ENCODE measurements around the gene ANGPTL8. TPM values are rescaled to one million over a fixed set of nuclear protein-coding genes. Genes with fewer than 3 reads are reported as not detected.

The ANGPTL8 gene
- total and polyA plus RNA-seq, 3 donors from 2014 or later: not detected

- Histone ChIP-seq H3K27ac (peak overlapping the region in 1 of 2 donors; percentile 70), H3K4me3 (no peak overlapping the region), H3K36me3 (ENCODE audit: low read depth, missing control alignments) (no peaks in the 10 kb centered on the region), H3K4me1 (peaks cover 16% of the 10 kb centered on the region), H3K9me3 (no peaks in the 10 kb centered on the region), H3K27me3 (no peaks in the 10 kb centered on the region)
- WGBS, 2 donors: 68 to 85% methylated on average over 10 of the region's 10 CpGs
- intact Hi-C loops (cut with DNase I; ENCODE audit: low total_unique reads): no loop called here
- TF ChIP-seq CTCF (IDR thresholded peaks at IDR 0.05) (no peak), POLR2A (IDR thresholded peaks at IDR 0.05) (no peak)
- peak; percentile 62 for DNase-seq
Measured at GRCh38 chr19:11247391-11247790, 8.0 kb downstream of the ANGPTL8 start.

DNA sequence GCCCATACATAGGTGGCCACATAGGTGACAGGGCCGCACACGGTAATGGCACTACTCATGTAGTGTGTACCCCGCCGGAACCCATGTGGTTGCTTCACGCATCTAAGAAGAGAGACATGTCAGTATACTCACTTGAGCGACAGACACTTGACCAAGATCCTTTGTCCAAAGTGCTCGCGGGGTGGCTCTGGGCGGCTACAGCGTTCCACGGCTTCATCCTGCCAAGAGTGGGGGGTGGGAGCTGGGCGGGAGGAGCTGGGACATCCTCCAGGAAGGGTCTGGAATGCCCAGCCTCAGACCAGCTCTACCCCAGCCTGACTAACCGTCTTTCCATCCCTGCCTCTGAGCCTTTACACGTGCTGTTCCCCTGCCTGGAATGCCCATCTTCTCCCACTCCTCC is 8.5 kb downstream of the ANGPTL8 start:
- Histone ChIP-seq H3K27ac (peak overlapping the region in 1 of 2 donors; percentile 70), H3K36me3 (ENCODE audit: low read depth, missing control alignments) (no peaks in the 10 kb centered on the region), H3K27me3 (no peaks in the 10 kb centered on the region), H3K4me1 (peaks cover 15% of the 10 kb centered on the region), H3K9me3 (no peaks in the 10 kb centered on the region), H3K4me3 (no peak overlapping the region)
- intact Hi-C loops (cut with DNase I; ENCODE audit: low total_unique reads): no loop called here
- 75 to 77% methylated on average over 8 to 14 of the region's 14 CpGs for WGBS, 2 donors
- DNase-seq: no peak
- TF ChIP-seq CTCF (IDR thresholded peaks at IDR 0.05) (no peak), POLR2A (IDR thresholded peaks at IDR 0.05) (no peak)

GRCh38 chr19:11248852-11249251 is 9.4 kb downstream of the ANGPTL8 start:
- H3K27ac ChIP-seq: no peak overlapping the region
- no peak overlapping the region for H3K4me3 ChIP-seq
- H3K36me3 ChIP-seq (ENCODE audit: low read depth, missing control alignments): no peaks in the 10 kb centered on the region
- intact Hi-C loops (cut with DNase I; ENCODE audit: low total_unique reads): no loop called here
- 88 to 95% methylated on average over 2 of the region's 2 CpGs for WGBS, 2 donors
- no peaks in the 10 kb centered on the region for H3K9me3 ChIP-seq
- H3K27me3 ChIP-seq: no peaks in the 10 kb centered on the region
- H3K4me1 ChIP-seq: peaks cover 16% of the 10 kb centered on the region
- no peak for TF ChIP-seq CTCF (IDR thresholded peaks at IDR 0.05)
- no peak for TF ChIP-seq POLR2A (IDR thresholded peaks at IDR 0.05)
- no peak for DNase-seq

- DNase-seq: no peak
- Histone ChIP-seq H3K4me3 (no peak overlapping the region), H3K36me3 (ENCODE audit: low read depth, missing control alignments) (no peaks in the 10 kb centered on the region), H3K9me3 (no peaks in the 10 kb centered on the region), H3K27me3 (no peaks in the 10 kb centered on the region), H3K4me1 (peaks cover 17% of the 10 kb centered on the region), H3K27ac (no peak overlapping the region)
- intact Hi-C loops (cut with DNase I; ENCODE audit: low total_unique reads): no loop called here
- TF ChIP-seq POLR2A (IDR thresholded peaks at IDR 0.05): no peak
- TF ChIP-seq CTCF (IDR thresholded peaks at IDR 0.05): no peak
- WGBS, 2 donors: 92 to 95% methylated on average over 4 of the region's 4 CpGs
Measured at GRCh38 chr19:11251217-11251616, 11.8 kb downstream of the ANGPTL8 start.

DNA sequence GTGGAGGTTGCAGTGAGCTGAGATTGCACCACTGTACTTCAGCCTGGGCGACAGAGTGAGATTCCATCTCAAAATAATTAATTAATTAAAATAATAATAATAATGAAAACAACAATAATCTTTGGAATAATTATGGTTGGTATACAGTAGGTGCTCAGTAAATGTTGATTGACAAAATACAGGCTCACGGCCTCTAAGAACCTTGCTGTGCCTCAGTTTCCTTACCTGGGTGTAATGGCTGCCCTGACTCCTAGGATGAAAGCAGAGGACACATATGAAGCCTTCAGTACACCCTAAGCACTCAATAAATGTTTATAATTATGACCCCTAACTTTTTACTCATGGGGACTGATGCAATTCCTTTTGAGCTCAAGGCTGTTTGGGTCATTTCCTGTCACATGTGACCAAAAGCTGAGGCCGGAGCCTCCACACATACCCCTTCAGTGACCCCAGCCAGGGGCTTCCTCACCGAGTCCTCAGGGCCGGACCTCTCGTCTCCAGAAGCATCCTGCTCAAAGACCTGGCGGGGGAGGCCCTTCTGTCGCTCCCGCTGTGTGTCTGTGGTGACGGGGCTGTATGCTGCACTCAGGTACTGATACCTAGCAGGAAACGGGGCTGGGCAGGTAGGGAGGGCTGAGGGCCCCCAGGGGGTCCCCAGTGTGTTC is 12.4 kb downstream of the ANGPTL8 start:
- Histone ChIP-seq H3K4me3 (no peak overlapping the region), H3K36me3 (ENCODE audit: low read depth, missing control alignments) (no peaks in the 10 kb centered on the region), H3K9me3 (no peaks in the 10 kb centered on the region), H3K4me1 (peaks cover 17% of the 10 kb centered on the region), H3K27me3 (no peaks in the 10 kb centered on the region), H3K27ac (no peak overlapping the region)
- WGBS, 2 donors: 84 to 87% methylated on average over 10 to 11 of the region's 11 CpGs
- no peak for DNase-seq
- TF ChIP-seq POLR2A (IDR thresholded peaks at IDR 0.05): no peak
- no peak for TF ChIP-seq CTCF (IDR thresholded peaks at IDR 0.05)
- intact Hi-C loops (cut with DNase I; ENCODE audit: low total_unique reads): no loop called here
